ENCODE data around the gene TCEA2. TPM values are rescaled to one million over a fixed set of nuclear protein-coding genes. Genes with fewer than 3 reads are reported as not detected.

Gene TCEA2
- polyA plus RNA-seq, 1 donor from 2014 or later: 87.7 TPM

GRCh38 chr20:64104667-64105451, 41.9 kb downstream of the TCEA2 start:
- no peaks in the 10 kb centered on the region for H3F3A ChIP-seq (ENCODE audit: insufficient read depth, low read length, poor library complexity, severe bottlenecking)
- H4K20me1 ChIP-seq (ENCODE audit: insufficient read depth): no peaks in the 10 kb centered on the region
- H3K36me3 ChIP-seq (ENCODE audit: insufficient read depth, low read length): no peaks in the 10 kb centered on the region
- no peak overlapping the region for H2AFZ ChIP-seq (ENCODE audit: low read depth, low read length)
- no peak overlapping the region for H3K27ac ChIP-seq (ENCODE audit: low read length)
- H3K4me3 ChIP-seq (ENCODE audit: low read length): no peak overlapping the region
- no peaks in the 10 kb centered on the region for H3K27me3 ChIP-seq (ENCODE audit: insufficient read depth, low read depth, low read length)
- H3K4me2 ChIP-seq (ENCODE audit: low read length): no peak overlapping the region
- H3K9me2 ChIP-seq (ENCODE audit: insufficient read depth, low read length): no peaks in the 10 kb centered on the region
- no peaks in the 10 kb centered on the region for H3K79me2 ChIP-seq (replicated peaks; ENCODE audit: insufficient read depth, low read length)
- H3K9me3 ChIP-seq (ENCODE audit: low read length): no peaks in the 10 kb centered on the region
- no peak overlapping the region for H3K9ac ChIP-seq (ENCODE audit: low read length)
- TF ChIP-seq EZH2 (IDR thresholded peaks at IDR 0.05; ENCODE audit: borderline replicate concordance, insufficient read depth, low read length, poor library complexity, severe bottlenecking): no peak
- no peak for TF ChIP-seq POLR2AphosphoS5 (IDR thresholded peaks at IDR 0.05)
- TF ChIP-seq EP300 (conservative IDR thresholded peaks at IDR 0.05; ENCODE audit: poor library complexity, severe bottlenecking): no peak
- TF ChIP-seq REST (IDR thresholded peaks at IDR 0.05; ENCODE audit: borderline replicate concordance): no peak
- no peak for TF ChIP-seq CTCF (IDR thresholded peaks at IDR 0.05; ENCODE audit: poor library complexity, severe bottlenecking)
- TF ChIP-seq TAF1 (IDR thresholded peaks at IDR 0.05; ENCODE audit: low read depth): no peak
- TF ChIP-seq RAD21 (conservative IDR thresholded peaks at IDR 0.05): no peak
- no peak for TF ChIP-seq MXI1 (conservative IDR thresholded peaks at IDR 0.05; ENCODE audit: poor library complexity, severe bottlenecking)
- no peak for TF ChIP-seq SMC3 (conservative IDR thresholded peaks at IDR 0.05; ENCODE audit: poor library complexity)

GRCh38 chr20:64105846-64106434, 42.9 kb downstream of the TCEA2 start:
- H3K27ac ChIP-seq (ENCODE audit: low read length): no peak overlapping the region
- H3K27me3 ChIP-seq (ENCODE audit: insufficient read depth, low read depth, low read length): no peaks in the 10 kb centered on the region
- no peak overlapping the region for H2AFZ ChIP-seq (ENCODE audit: low read depth, low read length)
- no peak overlapping the region for H3K4me2 ChIP-seq (ENCODE audit: low read length)
- H3K4me3 ChIP-seq (ENCODE audit: low read length): no peak overlapping the region
- TF ChIP-seq TAF1 (IDR thresholded peaks at IDR 0.05; ENCODE audit: low read depth): no peak
- no peak for TF ChIP-seq MXI1 (conservative IDR thresholded peaks at IDR 0.05; ENCODE audit: poor library complexity, severe bottlenecking)
- no peak for TF ChIP-seq EZH2 (IDR thresholded peaks at IDR 0.05; ENCODE audit: borderline replicate concordance, insufficient read depth, low read length, poor library complexity, severe bottlenecking)
- no peak for TF ChIP-seq SMC3 (conservative IDR thresholded peaks at IDR 0.05; ENCODE audit: poor library complexity)
- no peak for TF ChIP-seq EP300 (conservative IDR thresholded peaks at IDR 0.05; ENCODE audit: poor library complexity, severe bottlenecking)
- TF ChIP-seq REST (IDR thresholded peaks at IDR 0.05; ENCODE audit: borderline replicate concordance): no peak
- TF ChIP-seq RAD21 (conservative IDR thresholded peaks at IDR 0.05): no peak
- no peak for TF ChIP-seq POLR2AphosphoS5 (IDR thresholded peaks at IDR 0.05)
- no peak for TF ChIP-seq CTCF (IDR thresholded peaks at IDR 0.05; ENCODE audit: poor library complexity, severe bottlenecking)
- no peaks in the 10 kb centered on the region for H4K20me1 ChIP-seq (ENCODE audit: insufficient read depth)
- no peak overlapping the region for H3K9ac ChIP-seq (ENCODE audit: low read length)
- no peaks in the 10 kb centered on the region for H3K79me2 ChIP-seq (replicated peaks; ENCODE audit: insufficient read depth, low read length)
- H3F3A ChIP-seq (ENCODE audit: insufficient read depth, low read length, poor library complexity, severe bottlenecking): no peaks in the 10 kb centered on the region
- H3K9me3 ChIP-seq (ENCODE audit: low read length): no peaks in the 10 kb centered on the region
- no peaks in the 10 kb centered on the region for H3K9me2 ChIP-seq (ENCODE audit: insufficient read depth, low read length)
- H3K36me3 ChIP-seq (ENCODE audit: insufficient read depth, low read length): no peaks in the 10 kb centered on the region
